ENCODE results near the gene ZNF503.
"Not testable (repeated sequence)": the region's sequence is repeated elsewhere in the genome, so short reads cannot be mapped to it uniquely, and the experiment has no call there.

The ZNF503 gene

GRCh38 chr10:75367021-75367487 lies 34.5 kb downstream of the ZNF503 start:
- DNase-seq (ENCODE audit: insufficient read length, low spot score) (no peak), FAIRE-seq (no peak)
- TF ChIP-seq POU2F2 (IDR thresholded peaks at IDR 0.05; ENCODE audit: low read depth, low read length) (no peak), POLR2AphosphoS5 (IDR thresholded peaks at IDR 0.05; ENCODE audit: low read depth, low read length) (no peak), TAF1 (IDR thresholded peaks at IDR 0.05; ENCODE audit: low read depth, low read length) (no peak), PAX5 (IDR thresholded peaks at IDR 0.05; ENCODE audit: insufficient read depth, low read length, severe bottlenecking) (no peak), POLR2A (IDR thresholded peaks at IDR 0.05; ENCODE audit: low read depth, low read length) (no peak), SPI1 (IDR thresholded peaks at IDR 0.05; ENCODE audit: low read depth, low read length) (no peak)

GRCh38 chr10:75363431-75363830 lies 38.1 kb downstream of the ZNF503 start:
- DNase-seq (ENCODE audit: insufficient read length, low spot score) (no peak), FAIRE-seq (no peak)
- TF ChIP-seq POU2F2 (IDR thresholded peaks at IDR 0.05; ENCODE audit: low read depth, low read length) (no peak), SPI1 (IDR thresholded peaks at IDR 0.05; ENCODE audit: low read depth, low read length) (no peak), TAF1 (IDR thresholded peaks at IDR 0.05; ENCODE audit: low read depth, low read length) (no peak), POLR2A (IDR thresholded peaks at IDR 0.05; ENCODE audit: low read depth, low read length) (no peak), PAX5 (IDR thresholded peaks at IDR 0.05; ENCODE audit: insufficient read depth, low read length, severe bottlenecking) (no peak), POLR2AphosphoS5 (IDR thresholded peaks at IDR 0.05; ENCODE audit: low read depth, low read length) (no peak)

GRCh38 chr10:75359876-75360275 lies 41.7 kb downstream of the ZNF503 start:
- FAIRE-seq; DNase-seq (ENCODE audit: insufficient read length, low spot score): not testable (repeated sequence)

GRCh38 chr10:75358835-75359421 lies 42.6 kb downstream of the ZNF503 start:
- TF ChIP-seq POU2F2 (IDR thresholded peaks at IDR 0.05; ENCODE audit: low read depth, low read length), result no peak
- no peak for TF ChIP-seq PAX5 (IDR thresholded peaks at IDR 0.05; ENCODE audit: insufficient read depth, low read length, severe bottlenecking)
- no peak for TF ChIP-seq POLR2AphosphoS5 (IDR thresholded peaks at IDR 0.05; ENCODE audit: low read depth, low read length)
- no peak for TF ChIP-seq SPI1 (IDR thresholded peaks at IDR 0.05; ENCODE audit: low read depth, low read length)
- TF ChIP-seq TAF1 (IDR thresholded peaks at IDR 0.05; ENCODE audit: low read depth, low read length), result no peak
- no peak for TF ChIP-seq POLR2A (IDR thresholded peaks at IDR 0.05; ENCODE audit: low read depth, low read length)
- no peak for FAIRE-seq
- DNase-seq (ENCODE audit: insufficient read length, low spot score), result no peak

GRCh38 chr10:75358132-75358531 lies 43.4 kb downstream of the ZNF503 start:
- TF ChIP-seq POU2F2 (IDR thresholded peaks at IDR 0.05; ENCODE audit: low read depth, low read length), result no peak
- no peak for TF ChIP-seq POLR2A (IDR thresholded peaks at IDR 0.05; ENCODE audit: low read depth, low read length)
- no peak for TF ChIP-seq PAX5 (IDR thresholded peaks at IDR 0.05; ENCODE audit: insufficient read depth, low read length, severe bottlenecking)
- TF ChIP-seq SPI1 (IDR thresholded peaks at IDR 0.05; ENCODE audit: low read depth, low read length), result no peak
- TF ChIP-seq POLR2AphosphoS5 (IDR thresholded peaks at IDR 0.05; ENCODE audit: low read depth, low read length), result no peak
- no peak for TF ChIP-seq TAF1 (IDR thresholded peaks at IDR 0.05; ENCODE audit: low read depth, low read length)
- no peak for FAIRE-seq
- no peak for DNase-seq (ENCODE audit: insufficient read length, low spot score)

- no peak for TF ChIP-seq TAF1 (IDR thresholded peaks at IDR 0.05; ENCODE audit: low read depth, low read length)
- no peak for TF ChIP-seq SPI1 (IDR thresholded peaks at IDR 0.05; ENCODE audit: low read depth, low read length)
- no peak for TF ChIP-seq POLR2AphosphoS5 (IDR thresholded peaks at IDR 0.05; ENCODE audit: low read depth, low read length)
- TF ChIP-seq POU2F2 (IDR thresholded peaks at IDR 0.05; ENCODE audit: low read depth, low read length), result no peak
- TF ChIP-seq POLR2A (IDR thresholded peaks at IDR 0.05; ENCODE audit: low read depth, low read length), result no peak
- TF ChIP-seq PAX5 (IDR thresholded peaks at IDR 0.05; ENCODE audit: insufficient read depth, low read length, severe bottlenecking), result no peak
- DNase-seq (ENCODE audit: insufficient read length, low spot score), result no peak
- no peak for FAIRE-seq
These were observed 44.1 kb downstream of the ZNF503 start for GRCh38 chr10:75357500-75357899.

- DNase-seq (ENCODE audit: insufficient read length, low spot score) (no peak), FAIRE-seq (no peak)
- TF ChIP-seq TAF1 (IDR thresholded peaks at IDR 0.05; ENCODE audit: low read depth, low read length) (no peak), POU2F2 (IDR thresholded peaks at IDR 0.05; ENCODE audit: low read depth, low read length) (no peak), POLR2AphosphoS5 (IDR thresholded peaks at IDR 0.05; ENCODE audit: low read depth, low read length) (no peak), POLR2A (IDR thresholded peaks at IDR 0.05; ENCODE audit: low read depth, low read length) (no peak), SPI1 (IDR thresholded peaks at IDR 0.05; ENCODE audit: low read depth, low read length) (no peak), PAX5 (IDR thresholded peaks at IDR 0.05; ENCODE audit: insufficient read depth, low read length, severe bottlenecking) (no peak)
These were observed 45.1 kb downstream of the ZNF503 start for GRCh38 chr10:75356484-75356883.

GRCh38 chr10:75355706-75356105 lies 45.9 kb downstream of the ZNF503 start:
- TF ChIP-seq PAX5 (IDR thresholded peaks at IDR 0.05; ENCODE audit: insufficient read depth, low read length, severe bottlenecking) (no peak), POLR2AphosphoS5 (IDR thresholded peaks at IDR 0.05; ENCODE audit: low read depth, low read length) (no peak), POU2F2 (IDR thresholded peaks at IDR 0.05; ENCODE audit: low read depth, low read length) (no peak), SPI1 (IDR thresholded peaks at IDR 0.05; ENCODE audit: low read depth, low read length) (no peak), POLR2A (IDR thresholded peaks at IDR 0.05; ENCODE audit: low read depth, low read length) (no peak), TAF1 (IDR thresholded peaks at IDR 0.05; ENCODE audit: low read depth, low read length) (no peak)
- DNase-seq (ENCODE audit: insufficient read length, low spot score) (no peak), FAIRE-seq (no peak)

GRCh38 chr10:75353183-75353582 lies 48.4 kb downstream of the ZNF503 start:
- FAIRE-seq (no peak), DNase-seq (ENCODE audit: insufficient read length, low spot score) (no peak)
- TF ChIP-seq POU2F2 (IDR thresholded peaks at IDR 0.05; ENCODE audit: low read depth, low read length) (no peak), TAF1 (IDR thresholded peaks at IDR 0.05; ENCODE audit: low read depth, low read length) (no peak), POLR2AphosphoS5 (IDR thresholded peaks at IDR 0.05; ENCODE audit: low read depth, low read length) (no peak), SPI1 (IDR thresholded peaks at IDR 0.05; ENCODE audit: low read depth, low read length) (no peak), PAX5 (IDR thresholded peaks at IDR 0.05; ENCODE audit: insufficient read depth, low read length, severe bottlenecking) (no peak), POLR2A (IDR thresholded peaks at IDR 0.05; ENCODE audit: low read depth, low read length) (no peak)

- TF ChIP-seq POLR2AphosphoS5 (IDR thresholded peaks at IDR 0.05; ENCODE audit: low read depth, low read length) (no peak), POLR2A (IDR thresholded peaks at IDR 0.05; ENCODE audit: low read depth, low read length) (no peak), SPI1 (IDR thresholded peaks at IDR 0.05; ENCODE audit: low read depth, low read length) (no peak), POU2F2 (IDR thresholded peaks at IDR 0.05; ENCODE audit: low read depth, low read length) (no peak), PAX5 (IDR thresholded peaks at IDR 0.05; ENCODE audit: insufficient read depth, low read length, severe bottlenecking) (no peak), TAF1 (IDR thresholded peaks at IDR 0.05; ENCODE audit: low read depth, low read length) (no peak)
- FAIRE-seq, result no peak
These were observed 48.9 kb downstream of the ZNF503 start for GRCh38 chr10:75352650-75353049.

More at GRCh38 chr10:75352650-75353049, 48.9 kb downstream of the ZNF503 start:
- no peak for DNase-seq (ENCODE audit: insufficient read length, low spot score)

Measured in GM12891 (cell line).